A549 (cell line): ENCODE results near the gene EXTL1. TPM values are rescaled to one million over a fixed set of nuclear protein-coding genes. Genes with fewer than 3 reads are reported as not detected.

Experiments
- ATAC-seq, 2 experiments: fragments of 200-7000 bp in 1 of 2; fragments of >200 bp in 1 of 2; cut with Nextera tagmentation in 1 of 2; cut with Tn5 transposase in 1 of 2; 3 replicates each; pipeline versions ENCODE4 v1.8.0 to v1.9.1; 2018 to 2020; ENCODE audit warnings: mild to moderate bottlenecking in 1 of 2, moderate library complexity in 1 of 2
- CTCF ChIA-PET: fragments of 300-600 bp; sonication (Branson Sonifier 250); formaldehyde crosslinking; extraction: SDS; loops from one replicate; lab custom pipeline; 2021; ENCODE audit warnings: antibody characterized with exemption, inconsistent platforms; lab: Yijun Ruan, JAX
- POLR2A ChIA-PET: fragments of 350-600 bp; formaldehyde crosslinking; extraction: SDS; loops from one replicate; lab custom pipeline; 2021; ENCODE audit warnings: antibody characterized with exemption, inconsistent platforms; lab: Yijun Ruan, JAX
- DNase-seq, 2 experiments: peaks; one replicate each; pipeline versions ENCODE4 v3.0.0 to v3.0.0-alpha.2; 2011 to 2016; ENCODE audit warnings: low read depth in 1 of 2, low spot score in 1 of 2
- FAIRE-seq: peaks from 2 replicates; lab custom pipeline; 2011; peaks lifted over from hg19 to GRCh38; lab: Jason Lieb, UNC
- H3K27ac ChIP-seq, 2 experiments: fragments of >200 bp; sonication (Bioruptor Twin); formaldehyde crosslinking; 3 replicates each; pipeline ENCODE4 v1.5.1; 2016 to 2017
- H3K4me1 ChIP-seq: fragments of >200 bp; sonication (Bioruptor Twin); formaldehyde crosslinking; 3 replicates; pipeline ENCODE4 v1.6.1; 2016
- H3K4me2 ChIP-seq: fragments of >200 bp; sonication (Bioruptor Twin); formaldehyde crosslinking; 3 replicates; pipeline ENCODE4 v1.6.1; 2016
- H3K4me3 ChIP-seq: fragments of >200 bp; sonication (Bioruptor Twin); formaldehyde crosslinking; 3 replicates; pipeline ENCODE4 v1.5.1; 2016
- H3K9me3 ChIP-seq: fragments of >200 bp; sonication (Bioruptor Twin); formaldehyde crosslinking; 3 replicates; pipeline ENCODE4 v1.6.1; 2016
- CBX8 ChIP-seq: fragments of 200-600 bp; sonication (generic); IDR thresholded peaks from 2 replicates; pipeline ENCODE4 v1.6.1; 2016
- CEBPB ChIP-seq, 2 experiments: fragments of >200 bp in 1 of 2; sonication (Bioruptor Twin) in 1 of 2; formaldehyde crosslinking in 1 of 2; IDR thresholded peaks; 2 replicates each; pipeline ENCODE4 v1.6.1; 2012 to 2016
- CHD2 ChIP-seq: fragments of 150-350 bp; IDR thresholded peaks from 2 replicates; pipeline ENCODE4 v1.6.1; 2014; ENCODE audit warnings: low read length; ENCODE audit not compliant: partially characterized antibody
- CHD4 ChIP-seq: fragments of 200-600 bp; sonication (generic); IDR thresholded peaks from 2 replicates; pipeline ENCODE4 v1.6.1; 2016; ENCODE audit warnings: antibody characterized with exemption, mild to moderate bottlenecking, borderline replicate concordance
- E2F6 ChIP-seq: IDR thresholded peaks from 2 replicates; pipeline ENCODE4 v1.6.1; 2012; ENCODE audit warnings: low read depth, borderline replicate concordance
- EHF ChIP-seq: fragments of 250-450 bp; sonication (Bioruptor Pico); IDR thresholded peaks from 2 replicates; pipeline ENCODE4 v1.5.0; 2020; ENCODE audit warnings: mild to moderate bottlenecking
- EHMT2 ChIP-seq: fragments of 200-600 bp; sonication (generic); IDR thresholded peaks from 2 replicates; pipeline ENCODE4 v1.6.1; 2016; ENCODE audit warnings: antibody characterized with exemption, low read depth, mild to moderate bottlenecking, moderate library complexity
- FOSL2 ChIP-seq, 2 experiments: fragments of 450-650 bp in 1 of 2; fragments of >200 bp in 1 of 2; sonication (Bioruptor Twin) in 1 of 2; formaldehyde crosslinking; IDR thresholded peaks; 2 replicates each; pipeline versions ENCODE4 v1.5.0 to v1.6.1; 2016 to 2020; ENCODE audit warnings: mild to moderate bottlenecking in 1 of 2, moderate library complexity in 1 of 2
- FOXS1 ChIP-seq: fragments of 250-450 bp; sonication (Bioruptor Pico); IDR thresholded peaks from 2 replicates; pipeline ENCODE4 v1.5.0; 2020; ENCODE audit warnings: mild to moderate bottlenecking, moderate library complexity
- HDAC2 ChIP-seq: fragments of 200-600 bp; sonication (generic); IDR thresholded peaks from 2 replicates; pipeline ENCODE4 v1.6.1; 2016
- HMGXB4 ChIP-seq: fragments of 250-450 bp; sonication (Bioruptor Pico); IDR thresholded peaks from 2 replicates; pipeline ENCODE4 v1.5.0; 2021; ENCODE audit warnings: mild to moderate bottlenecking, moderate library complexity, borderline replicate concordance
- HOXA7 ChIP-seq: fragments of 250-450 bp; sonication (Bioruptor Pico); IDR thresholded peaks from 2 replicates; pipeline ENCODE4 v1.5.0; 2020; ENCODE audit warnings: mild to moderate bottlenecking, moderate library complexity
- HOXB13 ChIP-seq: fragments of 250-450 bp; sonication (Bioruptor Pico); IDR thresholded peaks from 2 replicates; pipeline ENCODE4 v1.5.0; 2020; ENCODE audit warnings: low read depth, mild to moderate bottlenecking, moderate library complexity
- JUN ChIP-seq, 2 experiments: fragments of >200 bp; sonication (Bioruptor Twin); formaldehyde crosslinking; IDR thresholded peaks; 2 replicates in 1 of 2; 3 replicates in 1 of 2; pipeline ENCODE4 v1.6.1; 2016 to 2017
- MAZ ChIP-seq: fragments of 150-350 bp; IDR thresholded peaks from 2 replicates; pipeline ENCODE4 v1.6.1; 2014; ENCODE audit warnings: antibody characterized with exemption, low read depth, low read length, borderline replicate concordance
- NFE2L2 ChIP-seq: fragments of 150-350 bp; conservative IDR thresholded peaks from 2 replicates; pipeline ENCODE4 v1.6.1; 2014; ENCODE audit warnings: low read length
- NPAS2 ChIP-seq: fragments of 250-450 bp; sonication (Bioruptor Pico); IDR thresholded peaks from 2 replicates; pipeline ENCODE4 v1.8.0; 2022; ENCODE audit warnings: mild to moderate bottlenecking, moderate library complexity, borderline replicate concordance
- PBX3 ChIP-seq: IDR thresholded peaks from 2 replicates; pipeline ENCODE4 v1.6.1; 2012
- PHF8 ChIP-seq: fragments of 200-600 bp; sonication (generic); IDR thresholded peaks from 2 replicates; pipeline ENCODE4 v1.6.1; 2016; ENCODE audit warnings: low read depth, mild to moderate bottlenecking, antibody characterized with exemption, moderate library complexity, borderline replicate concordance
- RARB ChIP-seq: fragments of 250-450 bp; sonication (Bioruptor Pico); IDR thresholded peaks from 2 replicates; pipeline ENCODE4 v1.8.0; 2021; ENCODE audit warnings: mild to moderate bottlenecking, moderate library complexity
- SMC3 ChIP-seq: fragments of >200 bp; sonication (Bioruptor Twin); formaldehyde crosslinking; IDR thresholded peaks from 3 replicates; pipeline ENCODE4 v1.6.1; 2018; ENCODE audit warnings: inconsistent platforms
- SREBF2 ChIP-seq: fragments of 450-650 bp; IDR thresholded peaks from 2 replicates; pipeline ENCODE4 v1.6.1; 2014; ENCODE audit warnings: mild to moderate bottlenecking, moderate library complexity
- TP53 ChIP-seq: fragments of 250-450 bp; sonication (Bioruptor Pico); IDR thresholded peaks from 2 replicates; pipeline ENCODE4 v1.5.0; 2021; ENCODE audit warnings: mild to moderate bottlenecking, moderate library complexity
- WGBS: methylation state at CpG from one replicate; pipeline ENCODE4 v1.1.6; 2017; ENCODE audit errors: missing lambda C conversion rate; 5-methylcytosine and 5-hydroxymethylcytosine counted together
- polyA plus RNA-seq, 4 experiments: library from polyadenylated mRNA; depleted of rRNA in 3 of 4; stranded (reverse); fragments of >200 nt; fragmentation: RNase III in 1 of 4; extraction: RNeasy Plus Mini Kit Qiagen cat#74134 plus additional on column Dnase treatment in 1 of 4; gene quantifications; 2 replicates in 3 of 4; 3 replicates in 1 of 4; pipeline ENCODE4 v1.2.3, GENCODE V29; 2011 to 2017

EXTL1 gene
- polyA plus RNA-seq, 2 of the 4 experiments (the other 2 are of a cell fraction), result 0.03 to 0.04 TPM

GRCh38 chr1:26066160-26066559, 44.6 kb downstream of the EXTL1 start:
- Histone ChIP-seq H3K4me3 (no peak overlapping the region), H3K27ac (no peak overlapping the region), H3K4me2 (no peak overlapping the region), H3K9me3 (no peaks in the 10 kb centered on the region), H3K4me1 (no peaks in the 10 kb centered on the region)
- no peak for TF ChIP-seq CBX8
- no peak for TF ChIP-seq EHF (CRISPR knock-in tag)
- TF ChIP-seq CHD2, result no peak
- no peak for TF ChIP-seq SREBF2
- TF ChIP-seq HDAC2, result no peak
- no peak for TF ChIP-seq PBX3
- TF ChIP-seq HOXA7 (CRISPR knock-in tag), result no peak
- no peak for TF ChIP-seq MAZ
- TF ChIP-seq PHF8, result no peak
- TF ChIP-seq HMGXB4, result no peak
- TF ChIP-seq NFE2L2, result no peak
- TF ChIP-seq EHMT2, result no peak
- TF ChIP-seq RARB (CRISPR knock-in tag), result no peak
- TF ChIP-seq NPAS2 (CRISPR knock-in tag), result no peak
- FAIRE-seq (no peak), DNase-seq (no peak), ATAC-seq (no peak)
- CTCF ChIA-PET, result interaction anchor here (0.6 to 2.7 kb wide), 6 partner anchors 17 to 347 kb away, joined by 3 to 8 read pairs (median 3); no protein-coding TSS in a partner anchor
- POLR2A ChIA-PET, result no interaction called here
- WGBS, result 82% methylated on average over 10 of the region's 15 CpGs

GRCh38 chr1:26066857-26067256, 45.3 kb downstream of the EXTL1 start:
- CTCF ChIA-PET, result interaction anchor here (0.6 to 2.7 kb wide), 7 partner anchors 16 to 346 kb away, joined by 3 to 8 read pairs (median 3); no protein-coding TSS in a partner anchor
- 23% methylated on average over 1 of the region's 4 CpGs for WGBS
- no peaks in the 10 kb centered on the region for H3K9me3 ChIP-seq
- no peak for ATAC-seq
- H3K4me3 ChIP-seq, result no peak overlapping the region
- TF ChIP-seq RARB (CRISPR knock-in tag), result no peak
- TF ChIP-seq HOXA7 (CRISPR knock-in tag), result no peak
- no peak for TF ChIP-seq CEBPB (IDR thresholded peaks at IDR 0.05)
- no peak for TF ChIP-seq SMC3
- no peak for FAIRE-seq
- H3K27ac ChIP-seq, result no peak overlapping the region
- H3K4me1 ChIP-seq, result no peaks in the 10 kb centered on the region
- POLR2A ChIA-PET, result no interaction called here
- no peak overlapping the region for H3K4me2 ChIP-seq
- DNase-seq, result no peak

GRCh38 chr1:26067432-26067911, 45.9 kb downstream of the EXTL1 start, which contains the start of gene TRIM63:
Gene TRIM63 (minus strand): TSS chr1:26067630. CDS start chr1:26067494, 136 bp downstream.
- Histone ChIP-seq H3K27ac (no peak within 1 kb of the TSS), H3K4me1 (no peaks in the 10 kb centered on the region), H3K4me3 (no peak within 1 kb of the TSS), H3K9me3 (no peaks in the 10 kb centered on the region), H3K4me2 (no peak within 1 kb of the TSS)
- FAIRE-seq, result no peak
- no peak for DNase-seq
- ATAC-seq, result no peak
- POLR2A ChIA-PET, result no interaction called here
- TF ChIP-seq TP53, result no peak
- no peak for TF ChIP-seq FOXS1 (CRISPR knock-in tag)
- TF ChIP-seq HOXA7 (CRISPR knock-in tag), result no peak
- no peak for TF ChIP-seq CHD4
- no peak for TF ChIP-seq JUN (IDR thresholded peaks at IDR 0.05)
- no peak for TF ChIP-seq E2F6
- no peak for TF ChIP-seq HOXB13 (CRISPR knock-in tag)
- TF ChIP-seq FOSL2 (IDR thresholded peaks at IDR 0.05), result no peak
- TF ChIP-seq FOSL2 (CRISPR knock-in tag; IDR thresholded peaks at IDR 0.05), result no peak
- no peak for TF ChIP-seq CBX8
- CTCF ChIA-PET, result interaction anchor here (1.1 to 1.3 kb wide), 3 partner anchors 16 to 345 kb away, joined by 3 read pairs; no protein-coding TSS in a partner anchor
- 66% methylated on average over 5 of the region's 9 CpGs for WGBS
